ENCODE results near the gene ZNF664.

GRCh38 chr12:123972457-123973401 is at the start of gene ZNF664, which contains the start of gene CCDC92:
- TF ChIP-seq CTCF (IDR thresholded peaks at IDR 0.05) (peak in 3 of 5 experiments; percentile 30 to 72 (median 57)), EP300 (IDR thresholded peaks at IDR 0.05) (peak in 1 of 2 donors; percentile 64)

All from tibial nerve (tissue), 4 donors.